B cell (primary cell): ENCODE measurements around the gene NCSTN. TPM values are rescaled to one million over a fixed set of nuclear protein-coding genes. Genes with fewer than 3 reads are reported as not detected.

Experiments used
- ATAC-seq: fragments of 200-7000 bp; cut with Tn5 transposase; one replicate; pipeline ENCODE4 v1.10.0; 2021; ENCODE audit warnings: low read depth, mild to moderate bottlenecking, moderate number of reproducible peaks, moderate library complexity
- CTCF ChIA-PET: fragments of 350-600 bp; sonication (Branson Sonifier 250); formaldehyde crosslinking; loops from one replicate; lab custom pipeline; 2021; ENCODE audit warnings: antibody characterized with exemption, inconsistent platforms; lab: Charles Lee
- POLR2A ChIA-PET: fragments of 350-600 bp; sonication (Branson Sonifier 250); formaldehyde crosslinking; loops from one replicate; lab custom pipeline; 2021; ENCODE audit warnings: antibody characterized with exemption; lab: Charles Lee
- DNase-seq: peaks from one replicate; pipeline ENCODE4 v3.0.0; 2013
- H2AFZ ChIP-seq: 2 replicates; pipeline ENCODE4 v1.6.1; 2012; ENCODE audit warnings: mild to moderate bottlenecking, low read depth, low read length; ENCODE audit not compliant: insufficient read depth, poor library complexity, severe bottlenecking
- H3K27ac ChIP-seq, 2 donors: 1 replicate in 1 of 2; 2 replicates in 1 of 2; pipeline ENCODE4 v1.5.1; 2012 to 2013; ENCODE audit warnings: low read length in 2 of 2, mild to moderate bottlenecking in 2 of 2, moderate library complexity in 1 of 2
- H3K27me3 ChIP-seq, 4 experiments: fragments of 200-600 bp in 1 of 4; sonication (generic) in 1 of 4; replicated peaks in 1 of 4; 1 replicate in 2 of 4; 2 replicates in 2 of 4; pipeline versions ENCODE4 v1.6.1 to v1.7.0; 2013 to 2016; ENCODE audit warnings: low read length in 3 of 4, mild to moderate bottlenecking in 2 of 4, mixed read lengths in 1 of 4, moderate library complexity in 1 of 4; ENCODE audit not compliant: insufficient read depth in 4 of 4, control insufficient read depth in 3 of 4; ENCODE audit errors: control extremely low read depth in 1 of 4
- H3K36me3 ChIP-seq, 2 experiments: replicated peaks in 1 of 2; 1 replicate in 1 of 2; 2 replicates in 1 of 2; pipeline versions ENCODE4 v1.6.1 to v1.7.1; 2013; ENCODE audit warnings: low read length in 1 of 2; ENCODE audit not compliant: insufficient read depth in 2 of 2, control insufficient read depth in 1 of 2; ENCODE audit errors: control extremely low read depth in 1 of 2, extremely low read depth in 1 of 2
- H3K4me1 ChIP-seq, 2 donors: fragments of 200-600 bp in 1 of 2; sonication (generic) in 1 of 2; 1 replicate in 1 of 2; 2 replicates in 1 of 2; pipeline versions ENCODE4 v1.5.1 to v1.6.1; 2013 to 2017; ENCODE audit warnings: low read length in 2 of 2; ENCODE audit not compliant: control insufficient read depth in 2 of 2, insufficient read depth in 2 of 2
- H3K4me2 ChIP-seq: replicated peaks from 2 replicates; pipeline ENCODE3; 2012; ENCODE audit warnings: mild to moderate bottlenecking, low read depth, low read length; ENCODE audit not compliant: poor library complexity, severe bottlenecking
- H3K4me3 ChIP-seq, 5 experiments: fragments of 200-600 bp in 1 of 5; sonication (generic) in 1 of 5; 1 replicate in 3 of 5; 2 replicates in 2 of 5; pipeline versions ENCODE4 v1.5.1 to v1.7.0; 2011 to 2016; ENCODE audit warnings: low read length in 4 of 5, mild to moderate bottlenecking in 4 of 5, low read depth in 2 of 5, control low read depth in 1 of 5, moderate library complexity in 1 of 5; ENCODE audit not compliant: insufficient read depth in 1 of 5; ENCODE audit errors: control extremely low read depth in 1 of 5, extremely low read depth in 1 of 5
- H3K79me2 ChIP-seq: fragments of 200-600 bp; sonication (generic); one replicate; pipeline ENCODE4 v1.6.0; 2016; ENCODE audit warnings: low read length; ENCODE audit not compliant: control insufficient read depth, insufficient read depth
- H3K9ac ChIP-seq: fragments of 200-600 bp; sonication (generic); 2 replicates; pipeline ENCODE4 v1.6.1; 2017; ENCODE audit warnings: mild to moderate bottlenecking, low read length, moderate library complexity
- H3K9me3 ChIP-seq, 3 donors: one replicate each; pipeline versions ENCODE4 v1.6.1 to v1.7.1; 2013; ENCODE audit warnings: low read length in 2 of 3; ENCODE audit not compliant: control insufficient read depth in 2 of 3, insufficient read depth in 1 of 3; ENCODE audit errors: control extremely low read depth in 1 of 3
- H4K20me1 ChIP-seq: 2 replicates; pipeline ENCODE4 v1.6.0; 2012; ENCODE audit warnings: mild to moderate bottlenecking, low read length; ENCODE audit not compliant: insufficient read depth, control insufficient read depth, poor library complexity, severe bottlenecking
- H3K27ac Mint-ChIP-seq: one replicate; pipeline ENCODE4 v1.8.0; 2021; ENCODE audit warnings: mixed read lengths
- H3K27me3 Mint-ChIP-seq: one replicate; pipeline ENCODE4 v1.8.0; 2021; ENCODE audit warnings: mixed read lengths
- H3K4me1 Mint-ChIP-seq: one replicate; pipeline ENCODE4 v1.8.0; 2021; ENCODE audit warnings: mixed read lengths
- H3K4me3 Mint-ChIP-seq: one replicate; pipeline ENCODE4 v1.8.0; 2021; ENCODE audit warnings: mixed read lengths
- H3K9me3 Mint-ChIP-seq: one replicate; pipeline ENCODE4 v1.8.0; 2022; ENCODE audit warnings: mixed read lengths; ENCODE audit not compliant: insufficient read depth
- CTCF ChIP-seq: fragments of 200-600 bp; IDR thresholded peaks from one replicate; pipeline ENCODE4 v1.8.0; 2022; ENCODE audit warnings: antibody characterized with exemption, mild to moderate bottlenecking
- EZH2 ChIP-seq: IDR thresholded peaks from 2 replicates; pipeline ENCODE4 v1.6.1; 2012; ENCODE audit warnings: borderline replicate concordance, low read depth, mild to moderate bottlenecking, moderate library complexity, low read length; ENCODE audit not compliant: insufficient read depth, poor library complexity, severe bottlenecking
- WGBS: methylation state at CpG from one replicate; pipeline ENCODE4 v1.1.5; 2013; ENCODE audit warnings: missing lambda C conversion rate; ENCODE audit not compliant: insufficient coverage; 5-methylcytosine and 5-hydroxymethylcytosine counted together
- intact Hi-C: fragments of 100-400 bp; cut with micrococcal nuclease; formaldehyde crosslinking; loops from one replicate; pipeline ENCODE4 v1.10.0; 2022
- polyA plus RNA-seq: library from polyadenylated mRNA; depleted of rRNA; stranded (reverse); fragments of >200 nt; gene quantifications from 2 replicates; pipeline ENCODE4 v1.2.3, GENCODE V29; 2012
- total RNA-seq, 2 donors: library from RNA; stranded (reverse); fragments of 120-200 nt in 1 of 2; gene quantifications; 1 replicate in 1 of 2; 2 replicates in 1 of 2; pipeline versions ENCODE4 v1.2.3 to v1.2.4, GENCODE V29; 2013 to 2022

Gene NCSTN
- total and polyA plus RNA-seq, 2 donors (not counting 1 experiment from before 2014, with no cell fraction given): 95.1 to 110 TPM

- Histone ChIP-seq H3K9me3 (no peaks in the 10 kb centered on the region), H3K36me3 (no peaks in the 10 kb centered on the region), H3K9ac (no peak overlapping the region), H3K27me3 (no peaks in the 10 kb centered on the region), H2AFZ (no peak overlapping the region), H3K79me2 (no peaks in the 10 kb centered on the region), H3K4me3 (no peak overlapping the region), H3K27ac (no peak overlapping the region), H4K20me1 (no peaks in the 10 kb centered on the region), H3K4me1 (no peaks in the 10 kb centered on the region), H3K4me2 (no peak overlapping the region)
- Mint-ChIP-seq H3K4me1 (no peaks in the 10 kb centered on the region), H3K27me3 (no peaks in the 10 kb centered on the region), H3K4me3 (no peak overlapping the region), H3K27ac (no peak overlapping the region), H3K9me3 (no peaks in the 10 kb centered on the region)
- TF ChIP-seq EZH2 (no peak), CTCF (no peak)
- DNase-seq: no peak
- ChIA-PET CTCF (interaction anchor here (0.5 to 1.8 kb wide), 4 partner anchors 9 to 239 kb away, joined by 3 to 8 read pairs (median 5); no protein-coding TSS in a partner anchor), POLR2A (no interaction called here)
- WGBS: 100% methylated on average over 1 of the region's 4 CpGs
- intact Hi-C loops: no loop called here
- ATAC-seq: no peak
These were observed 25.0 kb downstream of the NCSTN start for GRCh38 chr1:160367934-160368923.

- H3K27ac Mint-ChIP-seq: no peak overlapping the region
- H3K9me3 Mint-ChIP-seq: no peaks in the 10 kb centered on the region
- Histone ChIP-seq H3K79me2 (no peaks in the 10 kb centered on the region), H3K9me3 (no peaks in the 10 kb centered on the region), H3K9ac (no peak overlapping the region), H3K4me1 (no peaks in the 10 kb centered on the region), H2AFZ (no peak overlapping the region), H3K36me3 (no peaks in the 10 kb centered on the region), H3K27me3 (no peaks in the 10 kb centered on the region), H3K27ac (no peak overlapping the region), H3K4me2 (no peak overlapping the region), H3K4me3 (no peak overlapping the region), H4K20me1 (no peaks in the 10 kb centered on the region)
- no peak overlapping the region for H3K4me3 Mint-ChIP-seq
- H3K4me1 Mint-ChIP-seq: no peaks in the 10 kb centered on the region
- POLR2A ChIA-PET: no interaction called here
- CTCF ChIA-PET: interaction anchor here (1.3 to 1.8 kb wide), 3 partner anchors 8 to 238 kb away, joined by 5 to 8 read pairs (median 5); no protein-coding TSS in a partner anchor
- no peak for DNase-seq
- ATAC-seq: no peak
- no peaks in the 10 kb centered on the region for H3K27me3 Mint-ChIP-seq
- intact Hi-C loops: no loop called here
- WGBS: no CpG with 5 or more reads among the region's 1 CpG
- no peak for TF ChIP-seq CTCF
- no peak for TF ChIP-seq EZH2
These were observed 25.9 kb downstream of the NCSTN start for GRCh38 chr1:160369087-160369486.
